Vagina (tissue), 2 donors: Measurements from ENCODE around the gene IRF1.

Source experiments
- CTCF ChIP-seq, 3 experiments: fragments of 450-650 bp in 2 of 3; fragments of 200-600 bp in 1 of 3; sonication (generic) in 1 of 3; IDR thresholded peaks; one replicate each; pipeline ENCODE4 v1.5.1; 2017 to 2019; ENCODE audit warnings: antibody characterized with exemption in 3 of 3, mild to moderate bottlenecking in 2 of 3, moderate library complexity in 2 of 3
- POLR2A ChIP-seq, 2 donors: fragments of 450-650 bp; IDR thresholded peaks; one replicate each; pipeline ENCODE4 v1.6.1; 2017; ENCODE audit warnings: antibody characterized with exemption in 2 of 2, mild to moderate bottlenecking in 2 of 2, moderate library complexity in 2 of 2
- POLR2AphosphoS5 ChIP-seq, 2 donors: sonication (generic); formaldehyde crosslinking; IDR thresholded peaks; one replicate each; pipeline ENCODE4 v1.9.0; 2017; ENCODE audit warnings: antibody characterized with exemption in 2 of 2, mild to moderate bottlenecking in 2 of 2, low read depth in 1 of 2; ENCODE audit not compliant: insufficient read depth in 1 of 2

GRCh38 chr5:132510076-132510475, 19.5 kb upstream of the IRF1 start:
- TF ChIP-seq POLR2A (IDR thresholded peaks at IDR 0.05): no peak
- no peak for TF ChIP-seq CTCF (IDR thresholded peaks at IDR 0.05)
- no peak for TF ChIP-seq POLR2AphosphoS5 (IDR thresholded peaks at IDR 0.05; ENCODE audit: insufficient read depth in 1 of 2, low read depth in 1 of 2)
